H9 (cell line): ENCODE measurements around the gene KLK3. TPM values are rescaled to one million over a fixed set of nuclear protein-coding genes. Genes with fewer than 3 reads are reported as not detected.

ENCODE experiments used
- DNase-seq: peaks from one replicate; pipeline ENCODE4 v3.0.0-alpha.2; 2017
- H2AFZ ChIP-seq: one replicate; pipeline ENCODE4 v1.6.1; 2013; ENCODE audit warnings: mild to moderate bottlenecking, low read length, control low read depth, moderate library complexity
- H2AK5ac ChIP-seq: 2 replicates; pipeline ENCODE4 v1.6.1; 2013; ENCODE audit warnings: low read length, control low read depth, mixed read lengths; ENCODE audit not compliant: insufficient read length
- H2BK120ac ChIP-seq: one replicate; pipeline ENCODE4 v1.6.1; 2013; ENCODE audit warnings: low read depth, mild to moderate bottlenecking, low read length, control low read depth, inconsistent platforms; ENCODE audit not compliant: poor library complexity, severe bottlenecking
- H2BK12ac ChIP-seq: 2 replicates; pipeline ENCODE4 v1.6.1; 2013; ENCODE audit warnings: low read length, control low read depth, mixed read lengths, low read depth; ENCODE audit not compliant: insufficient read length
- H2BK15ac ChIP-seq: 2 replicates; pipeline ENCODE4 v1.6.1; 2013; ENCODE audit warnings: low read depth, low read length, control low read depth
- H2BK20ac ChIP-seq: one replicate; pipeline ENCODE4 v1.6.1; 2013; ENCODE audit warnings: low read depth, mild to moderate bottlenecking, low read length, control low read depth, inconsistent platforms; ENCODE audit not compliant: poor library complexity, severe bottlenecking
- H2BK5ac ChIP-seq: 2 replicates; pipeline ENCODE4 v1.6.1; 2013; ENCODE audit warnings: low read length, control low read depth, mixed read lengths; ENCODE audit not compliant: insufficient read length
- H3K14ac ChIP-seq: 2 replicates; pipeline ENCODE4 v1.6.1; 2013; ENCODE audit warnings: low read length, control low read depth; ENCODE audit not compliant: insufficient read depth
- H3K18ac ChIP-seq: 2 replicates; pipeline ENCODE4 v1.6.1; 2013; ENCODE audit warnings: low read depth, mild to moderate bottlenecking, mixed read lengths, low read length, control low read depth; ENCODE audit not compliant: insufficient read length
- H3K23ac ChIP-seq: 2 replicates; pipeline ENCODE4 v1.6.1; 2013; ENCODE audit warnings: low read length, control low read depth, mixed read lengths, low read depth; ENCODE audit not compliant: insufficient read length
- H3K23me2 ChIP-seq: 2 replicates; pipeline ENCODE4 v1.6.1; 2013; ENCODE audit warnings: low read depth, mild to moderate bottlenecking, mixed read lengths, low read length, control low read depth; ENCODE audit not compliant: insufficient read length, poor library complexity, severe bottlenecking
- H3K27ac ChIP-seq: 2 replicates; pipeline ENCODE4 v1.5.1; 2013; ENCODE audit warnings: low read length, control low read depth, mixed read lengths, low read depth; ENCODE audit not compliant: insufficient read length
- H3K27me3 ChIP-seq: 2 replicates; pipeline ENCODE4 v1.6.1; 2013; ENCODE audit warnings: low read length, control low read depth, inconsistent platforms; ENCODE audit not compliant: insufficient read depth
- H3K4ac ChIP-seq: 2 replicates; pipeline ENCODE4 v1.6.1; 2013; ENCODE audit warnings: low read depth, mild to moderate bottlenecking, control low read depth, inconsistent platforms, low read length, moderate library complexity
- H3K4me1 ChIP-seq: 2 replicates; pipeline ENCODE4 v1.6.1; 2013; ENCODE audit warnings: low read length, control low read depth, inconsistent platforms; ENCODE audit not compliant: insufficient read depth
- H3K4me2 ChIP-seq: 2 replicates; pipeline ENCODE4 v1.6.1; 2013; ENCODE audit warnings: low read length, control low read depth, mixed read lengths; ENCODE audit not compliant: insufficient read length, insufficient read depth
- H3K56ac ChIP-seq: 2 replicates; pipeline ENCODE4 v1.6.1; 2013; ENCODE audit warnings: low read depth, mild to moderate bottlenecking, mixed read lengths, low read length, control low read depth; ENCODE audit not compliant: insufficient read length
- H3K79me1 ChIP-seq: 2 replicates; pipeline ENCODE4 v1.6.1; 2013; ENCODE audit warnings: low read depth, mild to moderate bottlenecking, moderate library complexity, low read length, control low read depth, inconsistent platforms; ENCODE audit not compliant: insufficient read depth, poor library complexity, severe bottlenecking
- H3K79me2 ChIP-seq: 2 replicates; pipeline ENCODE4 v1.6.1; 2013; ENCODE audit warnings: low read length, control low read depth, inconsistent platforms; ENCODE audit not compliant: insufficient read depth
- H3K9ac ChIP-seq: 2 replicates; pipeline ENCODE4 v1.6.1; 2013; ENCODE audit warnings: low read length, control low read depth, mixed read lengths; ENCODE audit not compliant: insufficient read length; ENCODE audit errors: extremely low read depth
- H3K9me3 ChIP-seq: one replicate; pipeline ENCODE4 v1.6.1; 2013; ENCODE audit warnings: low read depth, low read length, inconsistent platforms; ENCODE audit not compliant: control insufficient read depth
- H3T11ph ChIP-seq: one replicate; pipeline ENCODE4 v1.6.1; 2013; ENCODE audit warnings: mild to moderate bottlenecking, low read length, control low read depth, inconsistent platforms
- H4K20me1 ChIP-seq: one replicate; pipeline ENCODE4 v1.6.1; 2013; ENCODE audit not compliant: control insufficient read depth, insufficient read length, insufficient read depth
- H4K5ac ChIP-seq: 2 replicates; pipeline ENCODE4 v1.6.1; 2013; ENCODE audit warnings: low read depth, mild to moderate bottlenecking, mixed read lengths, low read length, control low read depth; ENCODE audit not compliant: insufficient read length
- H4K8ac ChIP-seq: replicated peaks from 2 replicates; pipeline ENCODE4 v1.6.1; 2013; ENCODE audit warnings: low read length, control low read depth, mixed read lengths, low read depth; ENCODE audit not compliant: insufficient read length
- H4K91ac ChIP-seq: 2 replicates; pipeline ENCODE4 v1.6.1; 2013; ENCODE audit warnings: low read depth, mild to moderate bottlenecking, moderate library complexity, mixed read lengths, low read length, control low read depth; ENCODE audit not compliant: insufficient read length
- H3K27ac Mint-ChIP-seq, 3 experiments: 2 replicates in 2 of 3; 3 replicates in 1 of 3; pipeline ENCODE4 v1.8.0; 2020 to 2021; ENCODE audit warnings: mixed read lengths in 3 of 3, mild to moderate bottlenecking in 1 of 3, moderate library complexity in 1 of 3
- H3K27me3 Mint-ChIP-seq: 2 replicates; pipeline ENCODE4 v1.8.0; 2021; ENCODE audit warnings: low read depth, mild to moderate bottlenecking, moderate library complexity, mixed read lengths
- H3K36me3 Mint-ChIP-seq, 3 experiments: 2 replicates in 2 of 3; 3 replicates in 1 of 3; pipeline ENCODE4 v1.8.0; 2020 to 2021; ENCODE audit warnings: low read depth in 3 of 3, mixed read lengths in 3 of 3; ENCODE audit not compliant: insufficient read depth in 1 of 3
- H3K4me1 Mint-ChIP-seq, 2 experiments: 2 replicates each; pipeline ENCODE4 v1.8.0; 2020; ENCODE audit warnings: mixed read lengths in 2 of 2
- H3K4me3 Mint-ChIP-seq, 2 experiments: 2 replicates in 1 of 2; 3 replicates in 1 of 2; pipeline ENCODE4 v1.8.0; 2020 to 2021; ENCODE audit warnings: mild to moderate bottlenecking in 2 of 2, mixed read lengths in 2 of 2, moderate library complexity in 1 of 2
- H3K9me3 Mint-ChIP-seq, 2 experiments: 2 replicates in 1 of 2; 3 replicates in 1 of 2; pipeline ENCODE4 v1.8.0; 2020; ENCODE audit warnings: mild to moderate bottlenecking in 2 of 2, mixed read lengths in 2 of 2, moderate library complexity in 1 of 2
- WGBS: extraction: QIAGEN DNeasy Blood & Tissue Kit; methylation state at CpG from one replicate; pipeline ENCODE4 v1.1.7; 2013; ENCODE audit warnings: missing lambda C conversion rate, low lambda C conversion rate, mixed read lengths; ENCODE audit not compliant: insufficient read length; ENCODE audit errors: extremely low coverage; 5-methylcytosine and 5-hydroxymethylcytosine counted together
- total RNA-seq: library from RNA; stranded (reverse); gene quantifications from 2 replicates; pipeline ENCODE4 v1.2.1, GENCODE V29; 2021
- TF ChIP-seq, protein P1 (sequence below): fragments of 200-600 bp; sonication (generic); conservative IDR thresholded peaks from 3 replicates; pipeline ENCODE4 v1.8.0; 2021; ENCODE audit warnings: antibody characterized with exemption, mild to moderate bottlenecking

The KLK3 gene
- total RNA-seq, 1 experiment from 2014 or later: not detected

DNA sequence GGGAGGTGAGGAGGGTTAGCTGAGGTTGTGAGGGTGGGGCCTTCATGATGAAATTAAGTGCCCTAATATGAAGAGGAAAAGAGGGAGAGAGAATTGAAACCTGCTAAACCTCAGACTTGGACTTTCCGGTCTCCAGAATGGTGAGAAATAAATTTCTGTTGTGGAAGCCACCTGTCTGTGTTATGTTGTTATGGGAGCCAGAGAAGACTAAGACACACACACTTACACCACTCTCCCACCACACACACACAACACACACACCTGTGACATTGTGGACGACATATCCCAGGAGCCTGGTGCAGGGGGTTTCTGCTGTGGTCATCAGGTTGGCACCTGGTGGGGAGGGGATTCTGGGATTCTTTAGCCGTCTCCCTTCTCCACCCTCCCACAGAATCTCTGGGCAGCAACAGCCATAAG lies 42.5 kb downstream of the KLK3 start:
- no peak overlapping the region for H3K4me3 Mint-ChIP-seq
- no peak overlapping the region for H3K4ac ChIP-seq
- no peak overlapping the region for H3K18ac ChIP-seq
- no peak overlapping the region for H2BK12ac ChIP-seq
- H3K23me2 ChIP-seq: no peaks in the 10 kb centered on the region
- H3K23ac ChIP-seq: no peak overlapping the region
- H3K27me3 Mint-ChIP-seq: peaks cover 63% of the 10 kb centered on the region
- H3K27ac Mint-ChIP-seq: no peak overlapping the region
- peaks cover 34% of the 10 kb centered on the region in 2 experiments for H3K9me3 Mint-ChIP-seq
- no peak overlapping the region for H4K5ac ChIP-seq
- no peaks in the 10 kb centered on the region for H3K79me1 ChIP-seq
- no peak overlapping the region for H3T11ph ChIP-seq
- peaks cover 4 to 11% (median 7%) of the 10 kb centered on the region in 3 experiments; a peak in 5 of 7 replicates for H3K36me3 Mint-ChIP-seq
- H4K20me1 ChIP-seq: no peaks in the 10 kb centered on the region
- no peak overlapping the region for H2BK15ac ChIP-seq
- no peak overlapping the region for H3K9ac ChIP-seq
- H3K27ac ChIP-seq: no peak overlapping the region
- no peak overlapping the region for H3K4me2 ChIP-seq
- no peak overlapping the region for H4K8ac ChIP-seq
- H3K9me3 ChIP-seq: peaks cover 4% of the 10 kb centered on the region
- no peak overlapping the region for H2BK20ac ChIP-seq
- H3K27me3 ChIP-seq: no peaks in the 10 kb centered on the region
- no peak overlapping the region for H4K91ac ChIP-seq
- H3K4me1 Mint-ChIP-seq: no peaks in the 10 kb centered on the region
- no peak overlapping the region for H2BK5ac ChIP-seq
- no peak overlapping the region for H2BK120ac ChIP-seq
- TF ChIP-seq, protein P1, sequence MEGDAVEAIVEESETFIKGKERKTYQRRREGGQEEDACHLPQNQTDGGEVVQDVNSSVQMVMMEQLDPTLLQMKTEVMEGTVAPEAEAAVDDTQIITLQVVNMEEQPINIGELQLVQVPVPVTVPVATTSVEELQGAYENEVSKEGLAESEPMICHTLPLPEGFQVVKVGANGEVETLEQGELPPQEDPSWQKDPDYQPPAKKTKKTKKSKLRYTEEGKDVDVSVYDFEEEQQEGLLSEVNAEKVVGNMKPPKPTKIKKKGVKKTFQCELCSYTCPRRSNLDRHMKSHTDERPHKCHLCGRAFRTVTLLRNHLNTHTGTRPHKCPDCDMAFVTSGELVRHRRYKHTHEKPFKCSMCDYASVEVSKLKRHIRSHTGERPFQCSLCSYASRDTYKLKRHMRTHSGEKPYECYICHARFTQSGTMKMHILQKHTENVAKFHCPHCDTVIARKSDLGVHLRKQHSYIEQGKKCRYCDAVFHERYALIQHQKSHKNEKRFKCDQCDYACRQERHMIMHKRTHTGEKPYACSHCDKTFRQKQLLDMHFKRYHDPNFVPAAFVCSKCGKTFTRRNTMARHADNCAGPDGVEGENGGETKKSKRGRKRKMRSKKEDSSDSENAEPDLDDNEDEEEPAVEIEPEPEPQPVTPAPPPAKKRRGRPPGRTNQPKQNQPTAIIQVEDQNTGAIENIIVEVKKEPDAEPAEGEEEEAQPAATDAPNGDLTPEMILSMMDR: no peak
- no peak overlapping the region for H3K14ac ChIP-seq
- no peak overlapping the region for H3K56ac ChIP-seq
- no CpG with 5 or more reads among the region's 3 CpGs for WGBS
- H3K4me1 ChIP-seq: no peaks in the 10 kb centered on the region
- H3K79me2 ChIP-seq: no peaks in the 10 kb centered on the region
- H2AK5ac ChIP-seq: no peak overlapping the region
- DNase-seq: no peak
- H2AFZ ChIP-seq: no peak overlapping the region
